DND-41 (cell line): ENCODE measurements around the gene UPF1.

Experiments used
- CTCF ChIP-seq: IDR thresholded peaks from 2 replicates; pipeline ENCODE4 v1.5.1; 2012; ENCODE audit warnings: borderline replicate concordance, low read length, moderate library complexity, mild to moderate bottlenecking; ENCODE audit not compliant: poor library complexity, severe bottlenecking; ENCODE audit errors: extremely low read depth
- EZH2 ChIP-seq: IDR thresholded peaks from 3 replicates; pipeline ENCODE4 v1.6.1; 2012; ENCODE audit warnings: borderline replicate concordance, low read depth, mild to moderate bottlenecking, moderate library complexity, low read length, inconsistent platforms; ENCODE audit not compliant: severe bottlenecking

- TF ChIP-seq CTCF (no peak), EZH2 (no peak)
Observed at GRCh38 chr19:18860302-18860700, 28.5 kb downstream of the UPF1 start.
